Activated CD8-positive, alpha-beta memory T cell treated with anti-CD3 and anti-CD28 coated beads, Interleukin-2, amount 50 U/mL, for 4 hours (primary cell): ENCODE results near the gene EXD3.
"Not testable (repeated sequence)": the region's sequence is repeated elsewhere in the genome, so short reads cannot be mapped to it uniquely, and the experiment has no call there.

ENCODE experiments used
- DNase-seq: peaks from one replicate; pipeline ENCODE4 v3.0.0-alpha.2; 2020

The EXD3 gene

GRCh38 chr9:137354845-137355760 lies 67.9 kb downstream of the EXD3 start:
- DNase-seq: no peak

GRCh38 chr9:137354153-137354844 lies 68.7 kb downstream of the EXD3 start:
- no peak for DNase-seq

GRCh38 chr9:137353223-137354152 lies 69.5 kb downstream of the EXD3 start:
- DNase-seq: no peak

GRCh38 chr9:137352511-137353222 lies 70.3 kb downstream of the EXD3 start:
- no peak for DNase-seq

GRCh38 chr9:137351781-137352501 lies 71.0 kb downstream of the EXD3 start:
- DNase-seq: no peak

- DNase-seq: no peak
Measured at GRCh38 chr9:137350696-137351584, 72.0 kb downstream of the EXD3 start.

- no peak for DNase-seq
Measured at GRCh38 chr9:137349471-137350033, 73.4 kb downstream of the EXD3 start.

- DNase-seq: no peak
Measured at GRCh38 chr9:137348769-137349470, 74.0 kb downstream of the EXD3 start.

- DNase-seq: no peak
Measured at GRCh38 chr9:137347928-137348327, 75.0 kb downstream of the EXD3 start.

- no peak for DNase-seq
Measured at GRCh38 chr9:137342482-137342881, 80.5 kb downstream of the EXD3 start.

- no peak for DNase-seq
Measured at GRCh38 chr9:137341227-137341626, 81.7 kb downstream of the EXD3 start.

GRCh38 chr9:137339908-137340462 lies 83.0 kb downstream of the EXD3 start:
- not testable (repeated sequence) for DNase-seq

GRCh38 chr9:137339045-137339907 lies 83.7 kb downstream of the EXD3 start:
- no peak for DNase-seq

GRCh38 chr9:137336735-137337134 lies 86.2 kb downstream of the EXD3 start:
- no peak for DNase-seq

GRCh38 chr9:137333016-137333671 lies 89.8 kb downstream of the EXD3 start:
- DNase-seq: no peak

GRCh38 chr9:137331929-137332328 lies 91.0 kb downstream of the EXD3 start:
- DNase-seq: no peak

- DNase-seq: no peak
Measured at GRCh38 chr9:137330689-137331088, 92.3 kb downstream of the EXD3 start.

- not testable (repeated sequence) for DNase-seq
Measured at GRCh38 chr9:137329590-137329989, 93.4 kb downstream of the EXD3 start.
